ENCODE results near the gene FXYD2. TPM values are rescaled to one million over a fixed set of nuclear protein-coding genes. Genes with fewer than 3 reads are reported as not detected.
A peak's percentile ranks its signal among the peaks of the same experiment; 100 is the strongest.
"Not testable (repeated sequence)": the region's sequence is repeated elsewhere in the genome, so short reads cannot be mapped to it uniquely, and the experiment has no call there.

FXYD2 gene
- total RNA-seq (2014; rRNA removed; shearing (Covaris generic)), result not detected in 2 replicates

- DNase-seq (ENCODE audit: low read depth), result no peak
Observed at GRCh38 chr11:117824571-117825537, at the start of gene FXYD2. FXYD2 (minus strand) TSS chr11:117824744; CDS start chr11:117824678, 66 bp downstream.

DNA sequence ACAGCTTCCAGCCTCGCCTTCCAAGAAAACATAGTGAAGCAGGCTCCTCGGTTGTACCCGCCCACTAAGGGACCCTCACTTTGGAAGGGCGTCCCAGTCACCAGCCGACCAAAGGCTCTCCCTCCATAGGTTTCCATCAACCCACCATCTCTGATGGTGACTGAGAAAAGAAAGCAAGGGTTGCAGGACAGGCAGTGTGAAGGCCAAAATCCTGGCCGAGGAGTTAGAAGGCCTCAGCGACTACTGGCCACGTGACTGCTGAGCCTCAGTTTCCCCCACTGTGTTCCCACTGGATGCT lies 49.2 kb upstream of the FXYD2 start:
- no peak for DNase-seq (ENCODE audit: low read depth)

DNA sequence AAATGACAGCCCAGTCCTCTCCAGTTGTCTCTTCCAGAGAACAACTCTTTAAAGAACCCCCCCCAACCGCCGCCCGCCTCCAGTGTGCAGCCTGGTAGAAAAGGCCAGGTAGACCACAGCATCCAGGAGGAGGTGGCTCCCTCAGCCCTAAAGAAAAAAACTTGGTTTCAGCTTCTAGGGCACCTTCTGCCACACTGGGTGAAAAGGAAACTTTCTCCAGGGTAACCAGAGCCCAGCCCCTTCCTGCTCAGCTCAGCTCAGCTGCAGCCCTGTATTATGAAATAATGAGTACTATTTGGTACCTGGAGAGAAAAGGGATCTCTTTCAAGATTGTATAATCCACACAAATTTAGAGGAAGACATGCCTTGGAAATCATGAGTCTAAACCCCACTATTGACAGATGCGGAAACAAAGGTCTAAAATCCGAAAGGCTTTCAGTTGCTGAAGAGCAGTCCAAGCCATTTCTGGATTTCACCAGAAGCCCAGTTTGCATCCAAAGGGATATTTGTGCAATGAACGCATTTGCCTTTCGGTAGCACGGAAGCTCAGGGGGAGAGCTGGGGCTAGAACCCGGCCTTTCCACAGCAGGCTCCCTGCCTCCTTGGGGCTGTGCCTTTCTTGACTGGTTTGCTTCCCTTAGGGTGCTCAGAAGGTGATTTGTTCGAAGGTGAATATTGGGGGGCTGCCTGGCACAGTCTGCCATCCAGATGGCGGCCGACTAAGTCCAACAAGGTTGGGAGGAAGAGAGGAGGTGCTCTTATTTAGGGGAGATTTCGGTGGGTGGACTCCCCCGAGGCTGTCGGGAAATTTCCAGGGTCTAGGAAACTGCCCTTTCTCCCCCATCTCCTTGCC lies 48.7 kb upstream of the FXYD2 start:
- no peak for DNase-seq (ENCODE audit: low read depth)

GRCh38 chr11:117872420-117872961 lies 47.9 kb upstream of the FXYD2 start:
- DNase-seq (ENCODE audit: low read depth), result no peak

GRCh38 chr11:117871784-117872183 lies 47.2 kb upstream of the FXYD2 start:
- no peak for DNase-seq (ENCODE audit: low read depth)

GRCh38 chr11:117871160-117871559 lies 46.6 kb upstream of the FXYD2 start:
- DNase-seq (ENCODE audit: low read depth), result no peak

GRCh38 chr11:117870103-117870952 lies 45.8 kb upstream of the FXYD2 start:
- no peak for DNase-seq (ENCODE audit: low read depth)

- DNase-seq (ENCODE audit: low read depth), result no peak
Observed at GRCh38 chr11:117869604-117870003, 45.1 kb upstream of the FXYD2 start.

- DNase-seq (ENCODE audit: low read depth), result no peak
Observed at GRCh38 chr11:117868815-117869561, 44.4 kb upstream of the FXYD2 start.

GRCh38 chr11:117868088-117868487 lies 43.5 kb upstream of the FXYD2 start:
- DNase-seq (ENCODE audit: low read depth), result no peak

DNA sequence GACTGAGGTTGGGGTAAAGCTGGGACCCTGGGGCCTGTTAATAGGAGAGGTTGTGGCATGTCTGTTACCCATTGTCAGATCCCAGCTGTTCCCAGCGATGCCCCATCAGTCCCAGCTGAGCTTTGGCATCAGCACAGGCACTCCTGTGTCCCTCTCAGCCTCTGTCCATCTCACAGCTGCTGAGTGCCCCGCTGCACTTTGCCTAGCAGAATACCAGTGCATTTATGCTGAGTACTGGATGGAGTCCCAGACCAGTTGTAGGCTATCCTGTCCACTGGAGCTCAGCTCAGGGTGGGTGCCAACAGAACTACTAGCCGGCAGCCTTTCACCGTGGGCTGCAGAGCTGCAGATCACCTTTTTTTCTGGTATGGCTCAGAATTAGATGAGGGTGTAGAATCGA lies 42.0 kb upstream of the FXYD2 start:
- no peak for DNase-seq (ENCODE audit: low read depth)

DNA sequence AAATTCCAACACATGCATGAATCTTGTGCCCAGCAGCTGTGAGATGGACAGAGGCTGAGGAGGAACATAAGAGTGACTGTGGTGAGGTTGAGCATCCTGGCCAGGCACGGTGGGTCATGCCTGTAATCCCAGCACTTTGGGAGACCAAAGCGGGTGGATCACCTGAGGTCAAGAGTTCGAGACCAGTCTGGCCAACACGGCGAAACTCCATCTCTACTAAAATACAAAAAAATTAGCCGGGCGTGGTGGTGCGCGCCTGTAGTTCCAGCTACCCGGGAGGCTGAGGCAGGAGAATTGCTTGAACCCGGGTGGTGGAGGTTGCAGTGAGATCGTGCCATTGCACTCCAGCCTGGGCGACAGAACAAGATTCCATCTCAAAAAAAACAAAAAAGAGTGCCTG lies 41.0 kb upstream of the FXYD2 start:
- DNase-seq (ENCODE audit: low read depth), result not testable (repeated sequence)

- DNase-seq (ENCODE audit: low read depth), result no peak
Observed at GRCh38 chr11:117863383-117863782, 38.8 kb upstream of the FXYD2 start.

- no peak for DNase-seq (ENCODE audit: low read depth)
Observed at GRCh38 chr11:117862753-117863152, 38.2 kb upstream of the FXYD2 start.

GRCh38 chr11:117862019-117862725 lies 37.6 kb upstream of the FXYD2 start:
- DNase-seq (ENCODE audit: low read depth), result no peak

GRCh38 chr11:117861151-117862018 lies 36.8 kb upstream of the FXYD2 start:
- peak; percentile 7 for DNase-seq (ENCODE audit: low read depth)

DNA sequence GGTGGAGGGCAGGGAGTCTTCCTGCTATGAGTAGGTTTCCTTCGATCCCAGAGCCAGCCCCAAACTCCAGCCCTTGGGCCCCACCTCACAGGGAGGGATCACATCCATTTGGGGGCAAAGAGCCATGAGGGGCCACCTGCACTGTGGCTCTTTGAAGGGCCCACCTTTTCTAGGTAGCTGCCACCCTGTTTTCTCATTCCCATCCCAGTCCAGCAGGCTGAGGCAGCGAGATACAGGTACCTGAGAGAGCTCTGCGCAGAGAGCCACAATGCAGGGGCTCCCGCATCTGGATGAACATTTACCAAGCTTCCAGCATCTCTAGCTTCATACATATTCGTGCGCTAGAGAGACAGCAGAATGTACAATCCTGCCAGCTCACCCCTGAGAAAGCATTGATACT lies 35.6 kb upstream of the FXYD2 start:
- no peak for DNase-seq (ENCODE audit: low read depth)

- no peak for DNase-seq (ENCODE audit: low read depth)
Observed at GRCh38 chr11:117859488-117860112, 35.1 kb upstream of the FXYD2 start.

- no peak for DNase-seq (ENCODE audit: low read depth)
Observed at GRCh38 chr11:117859061-117859460, 34.5 kb upstream of the FXYD2 start.

All from M059J (cell line).